ENCODE results near the gene NMRK1.

NMRK1 gene

GRCh38 chr9:75047506-75047905 is 40.4 kb downstream of the NMRK1 start:
- no peaks in the 10 kb centered on the region for H3K9me3 ChIP-seq (ENCODE audit: control insufficient read depth, insufficient read depth, low read depth, low read length)
- ChIA-PET POLR2A (interaction anchor here (1.1 to 1.2 kb wide), 2 partner anchors 10 to 19 kb away, joined by 3 read pairs; partner anchors contain the start of gene CARNMT1), CTCF (interaction anchor here (1.0 to 1.5 kb wide), 2 partner anchors 28 to 274 kb away, joined by 3 to 5 read pairs; no protein-coding TSS in a partner anchor)
- no peaks in the 10 kb centered on the region for H3K36me3 ChIP-seq (ENCODE audit: control insufficient read depth in 2 of 2, insufficient read depth in 1 of 2, low read length in 2 of 2)
- no peak overlapping the region for H3K4me3 ChIP-seq (ENCODE audit: low read depth, low read length)
- H3K4me1 ChIP-seq (ENCODE audit: control insufficient read depth, insufficient read depth, low read length) = no peaks in the 10 kb centered on the region
- TF ChIP-seq, protein P1, sequence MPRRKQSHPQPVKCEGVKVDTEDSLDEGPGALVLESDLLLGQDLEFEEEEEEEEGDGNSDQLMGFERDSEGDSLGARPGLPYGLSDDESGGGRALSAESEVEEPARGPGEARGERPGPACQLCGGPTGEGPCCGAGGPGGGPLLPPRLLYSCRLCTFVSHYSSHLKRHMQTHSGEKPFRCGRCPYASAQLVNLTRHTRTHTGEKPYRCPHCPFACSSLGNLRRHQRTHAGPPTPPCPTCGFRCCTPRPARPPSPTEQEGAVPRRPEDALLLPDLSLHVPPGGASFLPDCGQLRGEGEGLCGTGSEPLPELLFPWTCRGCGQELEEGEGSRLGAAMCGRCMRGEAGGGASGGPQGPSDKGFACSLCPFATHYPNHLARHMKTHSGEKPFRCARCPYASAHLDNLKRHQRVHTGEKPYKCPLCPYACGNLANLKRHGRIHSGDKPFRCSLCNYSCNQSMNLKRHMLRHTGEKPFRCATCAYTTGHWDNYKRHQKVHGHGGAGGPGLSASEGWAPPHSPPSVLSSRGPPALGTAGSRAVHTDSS (tag by site-specific recombination; IDR thresholded peaks at IDR 0.05) = no peak
- TF ChIP-seq ZNF660 (tag by site-specific recombination; IDR thresholded peaks at IDR 0.05) (no peak), ZNF138 (tag by site-specific recombination; IDR thresholded peaks at IDR 0.05; ENCODE audit: borderline replicate concordance) (no peak), ZNF155 (tag by site-specific recombination; IDR thresholded peaks at IDR 0.05) (no peak), ZNF837 (tag by site-specific recombination; IDR thresholded peaks at IDR 0.05) (no peak), ZNF24 (tag by site-specific recombination; IDR thresholded peaks at IDR 0.05) (no peak), ZNF341 (tag by site-specific recombination; IDR thresholded peaks at IDR 0.05; ENCODE audit: low read depth) (no peak), WT1 (tag by site-specific recombination; IDR thresholded peaks at IDR 0.05) (no peak), GLI2 (tag by site-specific recombination; IDR thresholded peaks at IDR 0.05; ENCODE audit: borderline replicate concordance, low read depth) (no peak), ZIC2 (tag by site-specific recombination; IDR thresholded peaks at IDR 0.05) (no peak), ZNF426 (tag by site-specific recombination; IDR thresholded peaks at IDR 0.05) (no peak)
- TF ChIP-seq, protein P2, sequence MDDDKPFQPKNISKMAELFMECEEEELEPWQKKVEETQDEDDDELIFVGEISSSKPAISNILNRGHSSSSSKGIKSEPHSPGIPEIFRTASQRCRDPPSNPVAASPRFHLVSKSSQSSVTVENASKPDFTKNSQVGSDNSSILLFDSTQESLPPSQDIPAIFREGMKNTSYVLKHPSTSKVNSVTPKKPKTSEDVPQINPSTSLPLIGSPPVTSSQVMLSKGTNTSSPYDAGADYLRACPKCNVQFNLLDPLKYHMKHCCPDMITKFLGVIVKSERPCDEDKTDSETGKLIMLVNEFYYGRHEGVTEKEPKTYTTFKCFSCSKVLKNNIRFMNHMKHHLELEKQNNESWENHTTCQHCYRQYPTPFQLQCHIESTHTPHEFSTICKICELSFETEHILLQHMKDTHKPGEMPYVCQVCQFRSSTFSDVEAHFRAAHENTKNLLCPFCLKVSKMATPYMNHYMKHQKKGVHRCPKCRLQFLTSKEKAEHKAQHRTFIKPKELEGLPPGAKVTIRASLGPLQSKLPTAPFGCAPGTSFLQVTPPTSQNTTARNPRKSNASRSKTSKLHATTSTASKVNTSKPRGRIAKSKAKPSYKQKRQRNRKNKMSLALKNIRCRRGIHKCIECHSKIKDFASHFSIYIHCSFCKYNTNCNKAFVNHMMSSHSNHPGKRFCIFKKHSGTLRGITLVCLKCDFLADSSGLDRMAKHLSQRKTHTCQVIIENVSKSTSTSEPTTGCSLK (tag by site-specific recombination; IDR thresholded peaks at IDR 0.05) = no peak
- TF ChIP-seq, protein P3, sequence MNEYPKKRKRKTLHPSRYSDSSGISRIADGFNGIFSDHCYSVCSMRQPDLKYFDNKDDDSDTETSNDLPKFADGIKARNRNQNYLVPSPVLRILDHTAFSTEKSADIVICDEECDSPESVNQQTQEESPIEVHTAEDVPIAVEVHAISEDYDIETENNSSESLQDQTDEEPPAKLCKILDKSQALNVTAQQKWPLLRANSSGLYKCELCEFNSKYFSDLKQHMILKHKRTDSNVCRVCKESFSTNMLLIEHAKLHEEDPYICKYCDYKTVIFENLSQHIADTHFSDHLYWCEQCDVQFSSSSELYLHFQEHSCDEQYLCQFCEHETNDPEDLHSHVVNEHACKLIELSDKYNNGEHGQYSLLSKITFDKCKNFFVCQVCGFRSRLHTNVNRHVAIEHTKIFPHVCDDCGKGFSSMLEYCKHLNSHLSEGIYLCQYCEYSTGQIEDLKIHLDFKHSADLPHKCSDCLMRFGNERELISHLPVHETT (tag by site-specific recombination; IDR thresholded peaks at IDR 0.05) = no peak
- TF ChIP-seq, protein P4, sequence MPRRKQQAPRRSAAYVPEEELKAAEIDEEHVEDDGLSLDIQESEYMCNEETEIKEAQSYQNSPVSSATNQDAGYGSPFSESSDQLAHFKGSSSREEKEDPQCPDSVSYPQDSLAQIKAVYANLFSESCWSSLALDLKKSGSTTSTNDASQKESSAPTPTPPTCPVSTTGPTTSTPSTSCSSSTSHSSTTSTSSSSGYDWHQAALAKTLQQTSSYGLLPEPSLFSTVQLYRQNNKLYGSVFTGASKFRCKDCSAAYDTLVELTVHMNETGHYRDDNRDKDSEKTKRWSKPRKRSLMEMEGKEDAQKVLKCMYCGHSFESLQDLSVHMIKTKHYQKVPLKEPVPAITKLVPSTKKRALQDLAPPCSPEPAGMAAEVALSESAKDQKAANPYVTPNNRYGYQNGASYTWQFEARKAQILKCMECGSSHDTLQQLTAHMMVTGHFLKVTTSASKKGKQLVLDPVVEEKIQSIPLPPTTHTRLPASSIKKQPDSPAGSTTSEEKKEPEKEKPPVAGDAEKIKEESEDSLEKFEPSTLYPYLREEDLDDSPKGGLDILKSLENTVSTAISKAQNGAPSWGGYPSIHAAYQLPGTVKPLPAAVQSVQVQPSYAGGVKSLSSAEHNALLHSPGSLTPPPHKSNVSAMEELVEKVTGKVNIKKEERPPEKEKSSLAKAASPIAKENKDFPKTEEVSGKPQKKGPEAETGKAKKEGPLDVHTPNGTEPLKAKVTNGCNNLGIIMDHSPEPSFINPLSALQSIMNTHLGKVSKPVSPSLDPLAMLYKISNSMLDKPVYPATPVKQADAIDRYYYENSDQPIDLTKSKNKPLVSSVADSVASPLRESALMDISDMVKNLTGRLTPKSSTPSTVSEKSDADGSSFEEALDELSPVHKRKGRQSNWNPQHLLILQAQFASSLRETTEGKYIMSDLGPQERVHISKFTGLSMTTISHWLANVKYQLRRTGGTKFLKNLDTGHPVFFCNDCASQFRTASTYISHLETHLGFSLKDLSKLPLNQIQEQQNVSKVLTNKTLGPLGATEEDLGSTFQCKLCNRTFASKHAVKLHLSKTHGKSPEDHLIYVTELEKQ (tag by site-specific recombination; IDR thresholded peaks at IDR 0.05; ENCODE audit: borderline replicate concordance) = no peak
- TF ChIP-seq, protein P5, sequence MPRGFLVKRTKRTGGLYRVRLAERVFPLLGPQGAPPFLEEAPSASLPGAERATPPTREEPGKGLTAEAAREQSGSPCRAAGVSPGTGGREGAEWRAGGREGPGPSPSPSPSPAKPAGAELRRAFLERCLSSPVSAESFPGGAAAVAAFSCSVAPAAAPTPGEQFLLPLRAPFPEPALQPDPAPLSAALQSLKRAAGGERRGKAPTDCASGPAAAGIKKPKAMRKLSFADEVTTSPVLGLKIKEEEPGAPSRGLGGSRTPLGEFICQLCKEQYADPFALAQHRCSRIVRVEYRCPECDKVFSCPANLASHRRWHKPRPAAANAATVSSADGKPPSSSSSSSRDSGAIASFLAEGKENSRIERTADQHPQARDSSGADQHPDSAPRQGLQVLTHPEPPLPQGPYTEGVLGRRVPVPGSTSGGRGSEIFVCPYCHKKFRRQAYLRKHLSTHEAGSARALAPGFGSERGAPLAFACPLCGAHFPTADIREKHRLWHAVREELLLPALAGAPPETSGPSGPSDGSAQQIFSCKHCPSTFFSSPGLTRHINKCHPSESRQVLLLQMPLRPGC (tag by site-specific recombination; IDR thresholded peaks at IDR 0.05) = no peak
- no peak overlapping the region for H3K27ac ChIP-seq (ENCODE audit: extremely low read depth, low read depth, low read length)

Measured in HEK293 (cell line).